Spleen (tissue), 11 donors: ENCODE measurements around the gene C2orf72. TPM values are rescaled to one million over a fixed set of nuclear protein-coding genes. Genes with fewer than 3 reads are reported as not detected.

Experiments
- DNase-seq: peaks from one replicate; pipeline ENCODE4 v3.0.0-alpha.2; 2020
- H3K27ac ChIP-seq, 8 donors: fragments of 200-600 bp; sonication (generic) in 7 of 8; 1 replicate in 4 of 8; 2 replicates in 4 of 8; pipeline versions ENCODE4 v1.5.0 to v1.8.0; 2016 to 2021; ENCODE audit warnings: inconsistent platforms in 4 of 8, mild to moderate bottlenecking in 4 of 8, moderate library complexity in 1 of 8
- H3K27me3 ChIP-seq, 7 donors: fragments of 200-600 bp; sonication (generic) in 6 of 7; replicated peaks in 1 of 7; 1 replicate in 4 of 7; 2 replicates in 3 of 7; pipeline versions ENCODE4 v1.5.0 to v1.8.0; 2016 to 2021; ENCODE audit warnings: inconsistent platforms in 3 of 7, mild to moderate bottlenecking in 1 of 7
- H3K36me3 ChIP-seq, 6 donors: fragments of 200-600 bp; sonication (generic) in 5 of 6; 1 replicate in 4 of 6; 2 replicates in 2 of 6; pipeline versions ENCODE4 v1.5.0 to v1.8.0; 2016 to 2021; ENCODE audit warnings: inconsistent platforms in 2 of 6
- H3K4me1 ChIP-seq, 6 donors: fragments of 200-600 bp; sonication (generic) in 5 of 6; 1 replicate in 3 of 6; 2 replicates in 3 of 6; pipeline versions ENCODE4 v1.5.0 to v1.8.0; 2016 to 2021; ENCODE audit warnings: inconsistent platforms in 3 of 6
- H3K4me3 ChIP-seq, 8 donors: fragments of 200-600 bp; sonication (generic) in 7 of 8; 1 replicate in 4 of 8; 2 replicates in 4 of 8; pipeline versions ENCODE4 v1.5.0 to v1.8.0; 2016 to 2021; ENCODE audit warnings: inconsistent platforms in 4 of 8, mild to moderate bottlenecking in 4 of 8, moderate library complexity in 2 of 8
- H3K9me3 ChIP-seq, 8 donors: fragments of 200-600 bp; sonication (generic) in 7 of 8; 1 replicate in 4 of 8; 2 replicates in 4 of 8; pipeline versions ENCODE4 v1.5.0 to v1.8.0; 2016 to 2021; ENCODE audit warnings: inconsistent platforms in 4 of 8
- POLR2A ChIP-seq, 3 donors: fragments of 450-650 bp; IDR thresholded peaks; one replicate each; pipeline ENCODE4 v1.5.1; 2017; ENCODE audit warnings: antibody characterized with exemption in 3 of 3, mild to moderate bottlenecking in 1 of 3
- POLR2AphosphoS5 ChIP-seq, 3 donors: sonication (generic); formaldehyde crosslinking; IDR thresholded peaks; one replicate each; pipeline ENCODE4 v1.5.1; 2017; ENCODE audit warnings: antibody characterized with exemption in 3 of 3
- WGBS, 5 donors: extraction: QIAGEN DNeasy Blood & Tissue Kit in 3 of 5; methylation state at CpG; one replicate each; pipeline versions ENCODE4 v1.1.5 to v1.1.7; 2013 to 2018; 5-methylcytosine and 5-hydroxymethylcytosine counted together
- intact Hi-C: fragments of 100-400 bp; cut with DNase I; formaldehyde crosslinking; loops from one replicate; pipeline ENCODE4 v1.15.0; 2023; ENCODE audit warnings: low total_unique reads
- polyA plus RNA-seq, 3 donors: library from polyadenylated mRNA; stranded (reverse); fragments of 200-250 nt; gene quantifications; one replicate each; pipeline ENCODE4 v1.2.1, GENCODE V29; 2013
- total RNA-seq, 7 donors: library from RNA; depleted of rRNA in 3 of 7; stranded (reverse); fragments of >200 nt in 3 of 7; fragmentation: NEBNext Ultra II Directional in 4 of 7; extraction: Animal tissue kit (Norgen Biotek cat#: 25700) in 4 of 7; gene quantifications; one replicate each; pipeline versions ENCODE4 v1.1.0 to v1.2.1, GENCODE V29; 2016 to 2021
- TF ChIP-seq, protein P1 (sequence below), 11 experiments: fragments of 200-600 bp in 7 of 11; fragments of 450-650 bp in 4 of 11; sonication (generic) in 4 of 11; IDR thresholded peaks in 8 of 11; conservative IDR thresholded peaks in 3 of 11; 1 replicate in 7 of 11; 2 replicates in 4 of 11; pipeline versions ENCODE4 v1.4.0 to v1.8.0; 2016 to 2021; ENCODE audit warnings: antibody characterized with exemption in 11 of 11, inconsistent platforms in 4 of 11, mild to moderate bottlenecking in 1 of 11
- donor health status: healthy with polysubstance abuse.
- donor health status: DM: no; HTN: no; CAD: no; lungs with moderate emphysema.
- donor health status: DM: no; HTN: no; CAD: no.
- donor health status: Bipolar disorder and iron deficiency.
- donor health status: healthy.
- donor health status: DM: no; HTN: no; CAD: no.
- donor health status: DM: yes; HTN: yes; CAD: no.

C2orf72 gene
- total and polyA plus RNA-seq, 10 donors = not detected

DNA sequence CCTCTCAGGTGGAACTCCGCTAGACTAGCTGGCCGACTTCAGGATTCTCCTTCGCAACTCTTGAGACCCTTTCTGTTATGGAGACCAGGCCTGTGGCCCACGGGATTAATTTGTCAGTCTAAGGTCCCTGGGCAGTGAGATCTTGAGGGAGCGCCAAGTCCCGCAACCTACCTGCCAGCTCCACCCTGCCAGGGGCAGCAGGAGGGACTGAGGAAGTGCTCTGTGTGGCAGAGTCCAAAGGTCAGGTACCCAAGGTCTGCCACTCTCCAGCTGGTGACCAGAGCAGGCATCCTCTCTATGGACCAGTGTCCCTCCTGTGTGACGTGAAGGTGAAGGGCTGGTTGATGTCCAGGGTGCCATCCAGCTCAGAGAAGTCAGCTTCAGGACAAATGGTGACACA is 45.7 kb upstream of the C2orf72 start:
- no peak overlapping the region for H3K27ac ChIP-seq
- TF ChIP-seq POLR2A (IDR thresholded peaks at IDR 0.05) (no peak), POLR2AphosphoS5 (IDR thresholded peaks at IDR 0.05) (no peak)
- TF ChIP-seq, protein P1, sequence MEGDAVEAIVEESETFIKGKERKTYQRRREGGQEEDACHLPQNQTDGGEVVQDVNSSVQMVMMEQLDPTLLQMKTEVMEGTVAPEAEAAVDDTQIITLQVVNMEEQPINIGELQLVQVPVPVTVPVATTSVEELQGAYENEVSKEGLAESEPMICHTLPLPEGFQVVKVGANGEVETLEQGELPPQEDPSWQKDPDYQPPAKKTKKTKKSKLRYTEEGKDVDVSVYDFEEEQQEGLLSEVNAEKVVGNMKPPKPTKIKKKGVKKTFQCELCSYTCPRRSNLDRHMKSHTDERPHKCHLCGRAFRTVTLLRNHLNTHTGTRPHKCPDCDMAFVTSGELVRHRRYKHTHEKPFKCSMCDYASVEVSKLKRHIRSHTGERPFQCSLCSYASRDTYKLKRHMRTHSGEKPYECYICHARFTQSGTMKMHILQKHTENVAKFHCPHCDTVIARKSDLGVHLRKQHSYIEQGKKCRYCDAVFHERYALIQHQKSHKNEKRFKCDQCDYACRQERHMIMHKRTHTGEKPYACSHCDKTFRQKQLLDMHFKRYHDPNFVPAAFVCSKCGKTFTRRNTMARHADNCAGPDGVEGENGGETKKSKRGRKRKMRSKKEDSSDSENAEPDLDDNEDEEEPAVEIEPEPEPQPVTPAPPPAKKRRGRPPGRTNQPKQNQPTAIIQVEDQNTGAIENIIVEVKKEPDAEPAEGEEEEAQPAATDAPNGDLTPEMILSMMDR (IDR thresholded peaks at IDR 0.05 in 8 of 11, conservative IDR thresholded peaks at IDR 0.05 in 3 of 11) = no peak
- H3K36me3 ChIP-seq = no peaks in the 10 kb centered on the region
- H3K9me3 ChIP-seq = no peaks in the 10 kb centered on the region
- H3K4me1 ChIP-seq = peaks cover 4 to 10% (median 7%) of the 10 kb centered on the region in 6 donors
- no peak overlapping the region for H3K4me3 ChIP-seq
- WGBS, 5 donors = 83 to 98% (median 91%) methylated on average over 6 to 7 of the region's 7 CpGs
- intact Hi-C loops = no loop called here
- DNase-seq = no peak
- H3K27me3 ChIP-seq = peaks cover 0 to 78% (median 11%) of the 10 kb centered on the region in 7 donors

DNA sequence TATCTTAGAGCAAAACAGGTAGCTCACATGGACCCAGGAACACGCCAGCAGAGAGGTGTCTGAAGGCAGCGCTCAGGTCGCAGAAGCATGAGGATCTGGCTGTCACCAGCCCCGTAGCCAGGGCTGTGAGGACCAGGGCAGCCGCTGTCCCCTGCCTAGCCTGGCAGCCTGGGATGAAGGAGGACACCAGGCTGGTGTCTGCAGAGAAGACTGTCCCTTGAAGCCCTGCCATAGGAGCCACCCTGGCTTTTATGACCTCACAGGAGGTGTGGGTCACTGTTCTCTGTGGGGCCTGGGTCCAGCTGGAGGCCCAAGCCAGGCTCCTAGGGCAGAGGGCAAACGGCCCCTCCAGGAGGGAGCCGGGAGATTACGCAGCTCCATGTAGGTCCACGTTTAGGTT is 41.5 kb upstream of the C2orf72 start, which contains the start of gene SPATA3:
Gene SPATA3, plus strand, starts transcription at position 301 of the 400 bp plus-strand sequence. CDS start 113 bp downstream, outside the sequence.
- Histone ChIP-seq H3K27me3 (peaks cover 0 to 84% (median 17%) of the 10 kb centered on the region in 7 donors), H3K9me3 (peaks cover 0 to 4% (median 0%) of the 10 kb centered on the region in 8 donors), H3K36me3 (no peaks in the 10 kb centered on the region), H3K27ac (no peak within 1 kb of the TSS), H3K4me3 (no peak within 1 kb of the TSS), H3K4me1 (no peaks in the 10 kb centered on the region)
- no peak for TF ChIP-seq POLR2A (IDR thresholded peaks at IDR 0.05)
- TF ChIP-seq POLR2AphosphoS5 (IDR thresholded peaks at IDR 0.05) = no peak
- TF ChIP-seq, protein P1 (IDR thresholded peaks at IDR 0.05 in 8 of 11, conservative IDR thresholded peaks at IDR 0.05 in 3 of 11) = no peak
- no peak for DNase-seq
- intact Hi-C loops = no loop called here
- WGBS, 5 donors = 79 to 97% (median 88%) methylated on average over 8 to 9 of the region's 9 CpGs

DNA sequence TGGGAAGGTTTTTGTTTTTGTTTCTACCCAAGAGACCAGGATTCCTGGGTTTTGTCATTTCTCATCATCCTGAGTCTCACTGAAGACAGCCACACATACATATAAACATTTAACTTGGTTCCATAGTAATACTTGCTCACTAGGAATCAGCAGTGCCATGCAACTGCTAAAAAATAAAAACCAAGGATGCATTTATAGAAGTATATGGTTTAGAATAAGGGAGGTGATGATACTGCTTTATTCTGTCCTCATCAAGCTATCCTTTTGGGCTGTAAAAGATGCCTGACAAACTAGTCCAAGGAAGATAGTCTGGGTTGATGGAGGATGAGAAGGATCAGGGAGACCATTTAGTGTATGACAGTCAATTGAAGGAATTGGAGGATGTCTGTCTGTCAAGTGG is 40.7 kb upstream of the C2orf72 start:
- Histone ChIP-seq H3K4me1 (no peaks in the 10 kb centered on the region), H3K4me3 (no peak overlapping the region), H3K27ac (no peak overlapping the region), H3K27me3 (peaks cover 0 to 84% (median 20%) of the 10 kb centered on the region in 7 donors), H3K9me3 (peaks cover 0 to 4% (median 0%) of the 10 kb centered on the region in 8 donors), H3K36me3 (no peaks in the 10 kb centered on the region)
- no peak for TF ChIP-seq POLR2AphosphoS5 (IDR thresholded peaks at IDR 0.05)
- TF ChIP-seq, protein P1 (IDR thresholded peaks at IDR 0.05 in 8 of 11, conservative IDR thresholded peaks at IDR 0.05 in 3 of 11) = no peak
- TF ChIP-seq POLR2A (IDR thresholded peaks at IDR 0.05) = no peak
- DNase-seq = no peak
- intact Hi-C loops = no loop called here

DNA sequence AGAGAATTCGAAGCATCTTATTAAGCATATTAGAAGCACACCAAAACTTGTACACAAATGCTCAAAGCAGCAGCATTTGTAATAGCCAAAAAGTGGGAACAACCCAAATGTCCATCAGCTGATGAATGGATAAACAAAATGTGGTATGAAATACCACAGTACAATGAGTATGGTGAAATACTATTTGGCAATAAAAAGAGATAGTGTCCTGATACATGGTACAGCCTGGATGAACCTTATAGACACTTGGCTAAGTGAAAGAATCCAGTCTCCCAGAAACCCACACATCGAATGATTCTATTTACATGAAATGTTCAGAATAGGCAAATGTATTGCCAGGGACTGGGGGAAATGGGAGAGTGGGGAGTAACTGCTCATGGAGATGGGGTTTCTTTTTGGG is 38.4 kb upstream of the C2orf72 start:
- no peak for DNase-seq
- intact Hi-C loops = no loop called here
- H3K36me3 ChIP-seq = no peaks in the 10 kb centered on the region

More for the DNA sequence above, 38.4 kb upstream of the C2orf72 start:
- Histone ChIP-seq H3K27ac (no peak overlapping the region), H3K4me3 (no peak overlapping the region), H3K27me3 (peaks cover 0 to 77% (median 20%) of the 10 kb centered on the region in 7 donors), H3K9me3 (peaks cover 0 to 4% (median 0%) of the 10 kb centered on the region in 8 donors), H3K4me1 (no peaks in the 10 kb centered on the region)
- WGBS, 5 donors = 84 to 94% (median 88%) methylated on average over 2 of the region's 2 CpGs
- TF ChIP-seq POLR2AphosphoS5 (IDR thresholded peaks at IDR 0.05) (no peak), POLR2A (IDR thresholded peaks at IDR 0.05) (no peak)
- TF ChIP-seq, protein P1 (IDR thresholded peaks at IDR 0.05 in 8 of 11, conservative IDR thresholded peaks at IDR 0.05 in 3 of 11) = no peak
